Memory B cell (primary cell): Measurements from ENCODE around the gene ARMC7.
A peak's percentile ranks its signal among the peaks of the same experiment; 100 is the strongest.
"Not testable (repeated sequence)": the region's sequence is repeated elsewhere in the genome, so short reads cannot be mapped to it uniquely, and the experiment has no call there.

Experiments used
- ATAC-seq: fragments of 150-1000 bp; cut with Tn5 transposase; 2 replicates; pipeline ENCODE4 v1.10.0; 2021; ENCODE audit warnings: low read depth, mild to moderate bottlenecking, moderate library complexity
- DNase-seq, 2 donors: peaks; one replicate each; pipeline ENCODE4 v3.0.0; 2022; ENCODE audit warnings: low spot score in 2 of 2
- H3K27ac Mint-ChIP-seq: one replicate; pipeline ENCODE4 v1.8.0; 2022; ENCODE audit warnings: mild to moderate bottlenecking, moderate library complexity, mixed read lengths
- H3K27me3 Mint-ChIP-seq: one replicate; pipeline ENCODE4 v1.8.0; 2022; ENCODE audit warnings: mixed read lengths
- H3K36me3 Mint-ChIP-seq: one replicate; pipeline ENCODE4 v1.8.0; 2022; ENCODE audit warnings: mild to moderate bottlenecking, mixed read lengths
- H3K4me1 Mint-ChIP-seq: one replicate; pipeline ENCODE4 v1.8.0; 2022; ENCODE audit warnings: mixed read lengths
- H3K4me3 Mint-ChIP-seq: one replicate; pipeline ENCODE4 v1.8.0; 2022; ENCODE audit warnings: mild to moderate bottlenecking, moderate library complexity, mixed read lengths
- H3K9me3 Mint-ChIP-seq: one replicate; pipeline ENCODE4 v1.8.0; 2022; ENCODE audit warnings: mixed read lengths

Gene ARMC7

GRCh38 chr17:75118307-75118706, 8.5 kb downstream of the ARMC7 start:
- Mint-ChIP-seq H3K4me3 (no peak overlapping the region), H3K27me3 (no peaks in the 10 kb centered on the region), H3K27ac (peak overlapping the region; percentile 63), H3K36me3 (peaks cover 19% of the 10 kb centered on the region), H3K4me1 (peaks cover 41% of the 10 kb centered on the region), H3K9me3 (no peaks in the 10 kb centered on the region)
- DNase-seq: no peak
- no peak for ATAC-seq

GRCh38 chr17:75124041-75124818, 14.5 kb downstream of the ARMC7 start:
- Mint-ChIP-seq H3K27ac (peak overlapping the region; percentile 64), H3K36me3 (peaks cover 13% of the 10 kb centered on the region), H3K9me3 (no peaks in the 10 kb centered on the region), H3K4me3 (peak overlapping the region; percentile 29), H3K27me3 (no peaks in the 10 kb centered on the region), H3K4me1 (peaks cover 25% of the 10 kb centered on the region)
- DNase-seq: peak in 1 of 2 donors; percentile 10
- peak; percentile 31 for ATAC-seq

DNA sequence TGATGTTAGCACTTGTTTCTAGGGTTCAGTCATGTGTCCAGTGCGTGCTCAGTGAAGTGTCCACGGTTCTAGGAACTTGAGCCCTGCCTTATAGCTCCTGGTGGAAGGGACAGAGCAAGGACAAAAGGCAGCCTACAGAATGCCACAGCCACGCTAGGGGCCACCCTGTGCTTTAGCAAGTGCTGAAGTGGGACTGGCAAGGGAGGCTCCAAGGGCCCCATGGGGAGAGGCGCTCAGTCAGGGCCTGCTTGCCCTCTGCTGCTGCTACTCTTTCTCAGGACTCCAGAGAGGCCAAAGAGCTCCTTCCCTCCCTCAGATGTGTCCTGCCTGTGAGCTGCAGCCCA, 15.0 kb downstream of the ARMC7 start:
- H3K9me3 Mint-ChIP-seq: no peaks in the 10 kb centered on the region
- no peaks in the 10 kb centered on the region for H3K27me3 Mint-ChIP-seq
- peak overlapping the region; percentile 64 for H3K27ac Mint-ChIP-seq
- peaks cover 29% of the 10 kb centered on the region for H3K4me1 Mint-ChIP-seq
- ATAC-seq (no peak), DNase-seq (no peak)
- H3K36me3 Mint-ChIP-seq: peaks cover 16% of the 10 kb centered on the region
- peak overlapping the region; percentile 32 for H3K4me3 Mint-ChIP-seq

- Mint-ChIP-seq H3K36me3 (peaks cover 10% of the 10 kb centered on the region), H3K4me1 (peaks cover 30% of the 10 kb centered on the region), H3K27me3 (no peaks in the 10 kb centered on the region), H3K27ac (peak overlapping the region; percentile 64), H3K9me3 (no peaks in the 10 kb centered on the region), H3K4me3 (peak overlapping the region; percentile 46)
- DNase-seq: no peak
- no peak for ATAC-seq
These were observed 16.2 kb downstream of the ARMC7 start for GRCh38 chr17:75125984-75126383.

- Mint-ChIP-seq H3K9me3 (no peaks in the 10 kb centered on the region), H3K27ac (no peak overlapping the region), H3K36me3 (peaks cover 6% of the 10 kb centered on the region), H3K27me3 (no peaks in the 10 kb centered on the region), H3K4me3 (no peak overlapping the region), H3K4me1 (peaks cover 28% of the 10 kb centered on the region)
- ATAC-seq (no peak), DNase-seq (no peak)
These were observed 17.2 kb downstream of the ARMC7 start for GRCh38 chr17:75126954-75127353.

- H3K27me3 Mint-ChIP-seq, H3K9me3 Mint-ChIP-seq, H3K36me3 Mint-ChIP-seq, DNase-seq, H3K27ac Mint-ChIP-seq, ATAC-seq, H3K4me3 Mint-ChIP-seq: not testable (repeated sequence)
- peaks cover 28% of the 10 kb centered on the region for H3K4me1 Mint-ChIP-seq
These were observed 18.2 kb downstream of the ARMC7 start for GRCh38 chr17:75127936-75128335.

DNA sequence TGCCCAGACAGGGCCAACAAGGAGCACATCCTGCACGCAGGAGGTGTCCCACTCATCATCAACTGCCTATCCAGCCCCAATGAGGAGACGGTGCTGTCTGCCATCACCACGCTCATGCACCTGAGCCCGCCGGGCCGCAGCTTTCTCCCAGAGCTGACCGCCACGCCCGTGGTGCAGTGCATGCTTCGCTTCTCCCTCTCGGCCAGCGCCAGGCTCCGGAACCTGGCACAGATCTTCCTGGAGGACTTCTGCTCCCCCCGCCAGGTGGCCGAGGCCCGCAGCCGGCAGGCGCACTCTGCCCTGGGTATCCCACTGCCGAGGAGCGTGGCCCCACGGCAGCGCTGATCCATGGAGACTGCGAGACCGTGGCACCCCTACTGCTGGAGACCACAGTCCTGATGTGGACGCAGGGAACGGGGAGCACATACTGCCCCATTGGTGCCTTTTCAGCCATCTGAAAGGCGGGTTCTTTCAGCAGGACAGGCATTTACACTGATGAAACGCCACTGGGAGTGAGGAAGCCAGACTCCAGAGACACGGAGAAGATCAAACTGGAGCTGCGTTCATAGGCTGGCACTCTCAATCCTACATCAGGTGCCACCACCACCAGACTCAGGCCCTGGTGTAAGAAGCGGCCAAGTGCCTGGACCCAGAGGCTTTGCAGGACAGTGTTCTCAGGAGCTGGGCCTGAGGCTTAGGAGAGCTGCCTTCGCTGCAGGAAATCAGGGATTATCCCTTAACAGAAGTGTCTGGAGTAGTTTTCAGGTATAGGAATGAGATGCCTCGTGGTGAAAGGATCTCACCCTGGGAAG, 19.1 kb downstream of the ARMC7 start:
- DNase-seq: no peak
- H3K27me3 Mint-ChIP-seq: no peaks in the 10 kb centered on the region
- no peak overlapping the region for H3K27ac Mint-ChIP-seq
- peaks cover 6% of the 10 kb centered on the region for H3K36me3 Mint-ChIP-seq
- no peak overlapping the region for H3K4me3 Mint-ChIP-seq
- no peak for ATAC-seq
- peaks cover 26% of the 10 kb centered on the region for H3K4me1 Mint-ChIP-seq
- H3K9me3 Mint-ChIP-seq: no peaks in the 10 kb centered on the region

DNA sequence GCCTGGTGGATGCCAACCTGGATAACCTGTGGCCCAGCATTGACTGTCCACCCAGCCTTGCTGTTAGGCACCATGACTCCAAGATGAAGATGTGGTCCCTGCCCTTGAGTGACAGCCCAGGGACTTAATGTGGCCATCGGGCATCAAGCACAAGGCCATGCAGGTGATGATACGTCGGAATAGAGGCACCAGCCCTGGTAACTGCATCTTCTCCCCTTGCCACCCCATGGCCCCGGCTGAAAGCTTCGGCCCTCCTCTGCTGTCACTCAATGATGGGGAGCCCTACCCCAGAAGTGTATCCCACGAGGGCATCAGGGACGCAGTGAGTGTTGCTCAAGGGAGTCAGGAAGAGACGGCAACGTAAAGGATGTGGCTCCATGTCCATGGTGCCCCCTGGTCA, 19.8 kb downstream of the ARMC7 start:
- Mint-ChIP-seq H3K4me1 (peaks cover 22% of the 10 kb centered on the region), H3K27me3 (no peaks in the 10 kb centered on the region), H3K36me3 (peaks cover 6% of the 10 kb centered on the region), H3K4me3 (peak overlapping the region; percentile 59), H3K27ac (peak overlapping the region; percentile 41), H3K9me3 (no peaks in the 10 kb centered on the region)
- DNase-seq (no peak), ATAC-seq (no peak)

DNA sequence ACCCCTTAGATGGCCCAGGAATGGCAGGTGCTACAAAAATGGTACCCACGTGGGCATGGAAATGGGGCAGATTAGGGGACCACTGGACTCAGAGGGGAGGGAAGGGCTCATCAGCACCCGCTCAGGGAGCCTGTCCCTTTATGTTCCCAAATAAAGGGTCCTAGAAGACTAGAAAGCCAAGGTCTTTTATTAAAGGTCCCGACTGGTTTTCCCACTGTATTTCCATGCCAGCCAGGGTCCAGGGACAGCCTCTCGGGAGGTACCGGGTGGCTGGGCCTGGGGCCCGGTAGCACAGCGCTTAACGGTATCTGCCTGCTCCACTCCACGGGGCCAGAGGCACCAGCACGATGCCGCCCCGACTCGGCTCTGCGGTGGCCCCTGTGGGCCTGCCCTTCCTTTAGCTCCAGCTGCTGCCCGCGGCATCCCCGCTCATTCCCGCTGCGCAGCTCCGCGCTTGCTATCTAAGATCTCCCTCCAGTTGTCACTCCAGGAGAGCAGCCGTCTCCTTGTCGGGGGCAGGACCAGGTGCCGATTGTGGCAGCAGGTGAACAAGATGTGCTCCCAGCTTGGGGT, 20.4 kb downstream of the ARMC7 start:
- ATAC-seq: no peak
- H3K27ac Mint-ChIP-seq: peak overlapping the region; percentile 79
- H3K27me3 Mint-ChIP-seq: no peaks in the 10 kb centered on the region
- peak overlapping the region; percentile 86 for H3K4me3 Mint-ChIP-seq
- peaks cover 5% of the 10 kb centered on the region for H3K36me3 Mint-ChIP-seq
- DNase-seq: no peak
- peaks cover 20% of the 10 kb centered on the region for H3K4me1 Mint-ChIP-seq
- no peaks in the 10 kb centered on the region for H3K9me3 Mint-ChIP-seq

DNA sequence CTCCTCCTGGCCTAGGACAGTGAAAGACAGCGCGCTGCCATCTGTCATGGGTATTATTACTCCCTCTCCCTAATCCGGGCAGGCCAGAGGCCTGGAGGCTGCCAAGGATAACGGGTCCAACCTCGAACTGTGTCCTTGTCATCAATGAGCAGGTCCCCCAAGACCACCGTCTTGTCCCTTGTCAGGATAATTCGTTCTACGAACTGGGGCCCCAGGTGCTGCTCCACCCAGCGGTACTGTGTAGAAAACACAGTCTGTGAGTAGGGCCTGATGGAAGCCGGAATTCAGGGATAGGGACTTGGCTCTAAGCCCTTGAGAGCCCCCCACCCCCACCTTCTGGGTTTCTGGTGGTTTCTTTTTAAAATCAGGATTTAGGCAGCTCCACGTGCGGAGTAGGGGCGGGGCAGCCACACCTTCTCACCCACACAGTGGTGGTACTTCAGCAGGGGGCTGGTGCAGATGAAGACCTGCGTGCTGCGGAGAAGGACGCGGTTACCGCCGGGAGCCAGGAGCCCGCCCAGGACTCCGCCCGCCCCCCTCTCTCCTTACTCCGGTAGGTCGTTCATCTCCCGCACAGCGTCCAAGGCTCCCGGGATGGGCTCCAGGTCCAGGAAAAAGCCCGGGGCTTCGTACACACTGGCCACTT, 21.0 kb downstream of the ARMC7 start:
- Mint-ChIP-seq H3K9me3 (no peaks in the 10 kb centered on the region), H3K36me3 (peaks cover 4% of the 10 kb centered on the region), H3K4me3 (peak overlapping the region; percentile 86), H3K4me1 (peaks cover 18% of the 10 kb centered on the region), H3K27me3 (no peaks in the 10 kb centered on the region), H3K27ac (peak overlapping the region; percentile 79)
- peak; percentile 28 to 37 for DNase-seq
- peak; percentile 51 for ATAC-seq

DNA sequence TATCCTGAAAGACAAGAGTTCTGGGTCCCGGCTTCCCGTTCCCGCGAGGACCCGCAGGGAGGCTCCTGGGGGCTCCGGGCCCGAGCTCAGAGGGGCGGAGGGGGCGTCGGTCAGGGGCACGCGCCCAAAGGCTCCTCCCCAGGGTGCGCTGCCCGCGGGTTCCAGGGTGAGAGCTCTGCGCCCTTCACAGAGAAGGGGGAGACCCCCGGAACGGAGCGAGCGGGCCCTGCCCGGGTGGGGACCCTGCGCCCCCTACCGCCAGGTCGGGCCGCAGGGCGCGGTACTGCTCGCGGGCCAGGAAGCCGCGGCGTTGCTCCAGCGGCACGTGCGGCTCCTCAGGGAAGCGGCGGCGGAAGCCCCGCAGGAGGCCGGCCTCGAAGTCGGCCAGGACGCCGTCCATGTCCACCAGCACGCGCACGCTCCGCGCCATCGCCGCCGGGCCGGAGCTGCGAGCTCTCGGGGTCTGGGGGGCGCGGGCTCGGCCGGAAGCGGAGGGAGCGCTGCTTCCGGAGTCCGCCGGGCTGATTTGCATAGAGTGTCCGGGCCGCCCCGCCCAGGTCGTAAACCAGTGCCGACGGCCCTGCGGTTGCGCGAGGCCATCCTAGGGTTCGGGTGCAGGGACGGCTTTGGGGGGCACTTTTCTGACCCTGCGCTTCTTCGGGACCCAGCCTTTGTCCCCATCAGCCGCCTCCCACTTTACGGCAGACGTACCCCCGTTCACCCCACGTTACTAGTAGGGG, 21.7 kb downstream of the ARMC7 start, which contains the start of gene NT5C:
Gene NT5C, minus strand, starts transcription at position 465 of the 740 bp plus-strand sequence. Its CDS starts 35 bp downstream, at position 430.
- Mint-ChIP-seq H3K36me3 (peaks cover 4% of the 10 kb centered on the region), H3K27ac (peak within 1 kb of the TSS; percentile 79), H3K4me3 (peak within 1 kb of the TSS; percentile 86), H3K9me3 (no peaks in the 10 kb centered on the region), H3K27me3 (no peaks in the 10 kb centered on the region), H3K4me1 (peaks cover 11% of the 10 kb centered on the region)
- peak; percentile 54 to 77 for DNase-seq
- ATAC-seq: peak; percentile 81

- not testable (repeated sequence) for ATAC-seq, H3K27me3 Mint-ChIP-seq, H3K9me3 Mint-ChIP-seq, DNase-seq, H3K36me3 Mint-ChIP-seq
- Mint-ChIP-seq H3K4me3 (peak overlapping the region; percentile 86), H3K27ac (peak overlapping the region; percentile 76), H3K4me1 (peaks cover 11% of the 10 kb centered on the region)
These were observed 22.5 kb downstream of the ARMC7 start for GRCh38 chr17:75132018-75133000.
